HEK293T (cell line): ENCODE measurements around the gene EID2B.

ENCODE experiments used
- BHLHE40 ChIP-seq: fragments of 450-650 bp; IDR thresholded peaks from 2 replicates; pipeline ENCODE4 v1.6.1; 2016; ENCODE audit warnings: mild to moderate bottlenecking, moderate library complexity, borderline replicate concordance
- FOXA1 ChIP-seq: fragments of 450-650 bp; IDR thresholded peaks from 2 replicates; pipeline ENCODE4 v1.6.1; 2016; ENCODE audit warnings: mild to moderate bottlenecking
- FOXM1 ChIP-seq: fragments of 450-650 bp; IDR thresholded peaks from 2 replicates; pipeline ENCODE4 v1.6.1; 2017; ENCODE audit warnings: mild to moderate bottlenecking, borderline replicate concordance
- SUZ12 ChIP-seq: fragments of 450-650 bp; IDR thresholded peaks from 2 replicates; pipeline ENCODE4 v1.6.1; 2016; ENCODE audit warnings: mild to moderate bottlenecking

GRCh38 chr19:39557811-39558623 is 25.4 kb upstream of the EID2B start:
- TF ChIP-seq SUZ12: no peak
- TF ChIP-seq BHLHE40: no peak
- TF ChIP-seq FOXM1: no peak
- TF ChIP-seq FOXA1: peak; percentile 60; the same call in 1 of the 2 replicates
